Neural cell (in vitro differentiated cells): ENCODE data around the gene PRKAG2. TPM values are rescaled to one million over a fixed set of nuclear protein-coding genes. Genes with fewer than 3 reads are reported as not detected.

Experiments used
- H2AFZ ChIP-seq: fragments of 200-600, 300-800 bp; sonication (generic), shearing (Covaris generic); 2 replicates; pipeline ENCODE4 v1.6.0; 2014; ENCODE audit warnings: low read depth, mild to moderate bottlenecking, antibody characterized with exemption, low read length, moderate library complexity
- H3F3A ChIP-seq: fragments of 200-600 bp; shearing (Covaris generic); 2 replicates; pipeline ENCODE4 v1.6.1; 2016; ENCODE audit warnings: mild to moderate bottlenecking, moderate library complexity, mixed read lengths, antibody characterized with exemption, low read length; ENCODE audit not compliant: insufficient read depth, poor library complexity, severe bottlenecking
- H3K27ac ChIP-seq: fragments of 200-600, 300-800 bp; sonication (generic), shearing (Covaris generic); 2 replicates; pipeline ENCODE4 v1.5.1; 2014; ENCODE audit warnings: mild to moderate bottlenecking, low read length, moderate library complexity
- H3K27me3 ChIP-seq: fragments of 300-800, 200-600 bp; sonication (generic), shearing (Covaris generic); 2 replicates; pipeline ENCODE4 v1.6.0; 2014; ENCODE audit warnings: mild to moderate bottlenecking, low read depth, low read length, moderate library complexity; ENCODE audit not compliant: insufficient read depth
- H3K36me3 ChIP-seq: fragments of 300-800, 200-600 bp; sonication (generic), shearing (Covaris generic); 2 replicates; pipeline ENCODE4 v1.5.1; 2014; ENCODE audit warnings: mild to moderate bottlenecking, antibody characterized with exemption, low read length, moderate library complexity; ENCODE audit not compliant: insufficient read depth
- H3K4me2 ChIP-seq: fragments of 300-800, 200-600 bp; sonication (generic), shearing (Covaris generic); 2 replicates; pipeline ENCODE4 v1.6.0; 2014; ENCODE audit warnings: mild to moderate bottlenecking, low read length
- H3K4me3 ChIP-seq: fragments of 300-800, 200-600 bp; sonication (generic), shearing (Covaris generic); 2 replicates; pipeline ENCODE4 v1.5.1; 2014; ENCODE audit warnings: mild to moderate bottlenecking, low read length, moderate library complexity
- H3K79me2 ChIP-seq: fragments of 200-600 bp; shearing (Covaris generic); replicated peaks from 2 replicates; pipeline ENCODE4 v1.6.0; 2014; ENCODE audit warnings: mild to moderate bottlenecking, low read length, moderate library complexity; ENCODE audit not compliant: insufficient read depth
- H3K9ac ChIP-seq: fragments of 300-800, 200-600 bp; sonication (generic), shearing (Covaris generic); 2 replicates; pipeline ENCODE4 v1.6.1; 2016; ENCODE audit warnings: mild to moderate bottlenecking, low read length, mixed read lengths
- H3K9me2 ChIP-seq: fragments of 200-600 bp; shearing (Covaris generic); 2 replicates; pipeline ENCODE4 v1.6.1; 2016; ENCODE audit warnings: mild to moderate bottlenecking, low read length, mixed read lengths; ENCODE audit not compliant: insufficient read depth
- H3K9me3 ChIP-seq: fragments of 200-600, 300-800 bp; sonication (generic), shearing (Covaris generic); 2 replicates; pipeline ENCODE4 v1.6.1; 2016; ENCODE audit warnings: mild to moderate bottlenecking, mixed run types, low read length, moderate library complexity, mixed read lengths
- H4K20me1 ChIP-seq: fragments of 200-600 bp; shearing (Covaris generic); 2 replicates; pipeline ENCODE4 v1.6.1; 2016; ENCODE audit warnings: mild to moderate bottlenecking, mixed run types; ENCODE audit not compliant: insufficient read depth
- CTCF ChIP-seq: fragments of 450-650 bp; IDR thresholded peaks from 2 replicates; pipeline ENCODE4 v1.5.1; 2014; ENCODE audit warnings: antibody characterized with exemption, mild to moderate bottlenecking, moderate library complexity; ENCODE audit not compliant: poor library complexity, severe bottlenecking
- EP300 ChIP-seq: fragments of 450-650 bp; conservative IDR thresholded peaks from 2 replicates; pipeline ENCODE4 v1.6.1; 2014; ENCODE audit warnings: antibody characterized with exemption, mild to moderate bottlenecking, moderate library complexity; ENCODE audit not compliant: poor library complexity, severe bottlenecking
- EZH2 ChIP-seq: fragments of 200-600, 300-800 bp; shearing (Covaris generic), sonication (generic); IDR thresholded peaks from 2 replicates; pipeline ENCODE4 v1.6.1; 2014; ENCODE audit warnings: antibody characterized with exemption, low read length, borderline replicate concordance, mild to moderate bottlenecking; ENCODE audit not compliant: insufficient read depth, poor library complexity, severe bottlenecking
- MXI1 ChIP-seq: fragments of 450-650 bp; conservative IDR thresholded peaks from 2 replicates; pipeline ENCODE4 v1.6.1; 2014; ENCODE audit warnings: antibody characterized with exemption, mild to moderate bottlenecking; ENCODE audit not compliant: poor library complexity, severe bottlenecking
- POLR2AphosphoS5 ChIP-seq: IDR thresholded peaks from 2 replicates; pipeline ENCODE4 v1.6.1; 2012
- RAD21 ChIP-seq: fragments of 450-650 bp; conservative IDR thresholded peaks from 2 replicates; pipeline ENCODE4 v1.6.1; 2014; ENCODE audit warnings: antibody characterized with exemption, mild to moderate bottlenecking, moderate library complexity
- REST ChIP-seq: IDR thresholded peaks from 2 replicates; pipeline ENCODE4 v1.6.1; 2012; ENCODE audit warnings: borderline replicate concordance
- SMC3 ChIP-seq: fragments of 450-650 bp; conservative IDR thresholded peaks from 2 replicates; pipeline ENCODE4 v1.6.1; 2014; ENCODE audit warnings: antibody characterized with exemption, mild to moderate bottlenecking, moderate library complexity; ENCODE audit not compliant: poor library complexity
- TAF1 ChIP-seq: IDR thresholded peaks from 2 replicates; pipeline ENCODE4 v1.6.1; 2012; ENCODE audit warnings: low read depth
- polyA plus RNA-seq: library from polyadenylated mRNA; depleted of rRNA; stranded (reverse); fragments of >200 nt; gene quantifications from 2 replicates; pipeline ENCODE4 v1.2.3, GENCODE V29; 2014

The PRKAG2 gene
- polyA plus RNA-seq, 1 donor from 2014 or later = 22.9 TPM

GRCh38 chr7:151588982-151589381, 287.9 kb downstream of the PRKAG2 start:
- Histone ChIP-seq H3F3A (no peaks in the 10 kb centered on the region), H3K9ac (no peak overlapping the region), H3K9me3 (no peaks in the 10 kb centered on the region), H3K27ac (no peak overlapping the region), H3K36me3 (no peaks in the 10 kb centered on the region), H3K27me3 (no peaks in the 10 kb centered on the region), H3K4me2 (no peak overlapping the region), H3K9me2 (no peaks in the 10 kb centered on the region), H4K20me1 (no peaks in the 10 kb centered on the region), H2AFZ (no peak overlapping the region), H3K4me3 (no peak overlapping the region), H3K79me2 (no peaks in the 10 kb centered on the region)
- no peak for TF ChIP-seq EP300
- no peak for TF ChIP-seq RAD21
- TF ChIP-seq SMC3 = no peak

GRCh38 chr7:151586531-151587260, 290.2 kb downstream of the PRKAG2 start:
- no peaks in the 10 kb centered on the region for H3K9me3 ChIP-seq
- no peaks in the 10 kb centered on the region for H4K20me1 ChIP-seq
- no peak overlapping the region for H3K9ac ChIP-seq
- H3K4me3 ChIP-seq = no peak overlapping the region
- no peaks in the 10 kb centered on the region for H3K36me3 ChIP-seq
- no peaks in the 10 kb centered on the region for H3K79me2 ChIP-seq
- H3K9me2 ChIP-seq = no peaks in the 10 kb centered on the region
- TF ChIP-seq POLR2AphosphoS5 (no peak), TAF1 (no peak), CTCF (no peak), REST (no peak), SMC3 (no peak), EZH2 (no peak), EP300 (no peak), RAD21 (no peak), MXI1 (no peak)
- no peak overlapping the region for H3K4me2 ChIP-seq
- no peak overlapping the region for H2AFZ ChIP-seq
- no peak overlapping the region for H3K27ac ChIP-seq
- no peaks in the 10 kb centered on the region for H3F3A ChIP-seq
- no peaks in the 10 kb centered on the region for H3K27me3 ChIP-seq
